HepG2 (cell line): ENCODE results near the gene PGPEP1. TPM values are rescaled to one million over a fixed set of nuclear protein-coding genes. Genes with fewer than 3 reads are reported as not detected.

Source experiments
- ATAC-seq: fragments of 200-7000 bp; cut with Tn5 transposase; 3 replicates; pipeline ENCODE4 v1.9.1; 2020; ENCODE audit warnings: mild to moderate bottlenecking, moderate library complexity
- BruUV-seq: library from RNA; stranded (reverse); fragments of 400-500 nt; replicated peaks from 2 replicates; lab custom pipeline; 2021; lab: Mats Ljungman, UMichigan
- CTCF ChIA-PET: fragments of 300-600 bp; formaldehyde crosslinking; extraction: SDS; loops from one replicate; lab custom pipeline; 2021; ENCODE audit warnings: low total read pairs, inconsistent platforms, low intra/inter-chr PET ratio; lab: Yijun Ruan, JAX
- POLR2A ChIA-PET: fragments of 350-600 bp; sonication (Branson Sonifier 250); formaldehyde crosslinking; loops from one replicate; lab custom pipeline; 2020; ENCODE audit warnings: antibody characterized with exemption, inconsistent platforms; lab: Yijun Ruan, JAX
- DNase-seq: peaks from one replicate; pipeline ENCODE4 v3.0.0-alpha.2; 2015; ENCODE audit warnings: low spot score
- FAIRE-seq: peaks from 3 replicates; lab custom pipeline; 2011; peaks lifted over from hg19 to GRCh38; lab: Jason Lieb, UNC
- H2AFZ ChIP-seq: one replicate; pipeline ENCODE4 v1.6.1; 2011; ENCODE audit warnings: low read length, inconsistent platforms
- H3K27ac ChIP-seq: fragments of 300-600 bp; 3 replicates; pipeline ENCODE4 v1.8.0; 2011; ENCODE audit warnings: mixed run types, mild to moderate bottlenecking, mixed read lengths, low read length, inconsistent platforms; ENCODE audit not compliant: insufficient read depth; ENCODE audit errors: extremely low read length
- H3K27me3 ChIP-seq, 2 experiments: fragments of 200-600 bp in 1 of 2; 2 replicates in 1 of 2; 3 replicates in 1 of 2; pipeline versions ENCODE4 v1.6.0 to v1.8.0; 2011; ENCODE audit warnings: low read length in 2 of 2, mild to moderate bottlenecking in 2 of 2, moderate library complexity in 2 of 2, inconsistent platforms in 1 of 2; ENCODE audit not compliant: insufficient read depth in 2 of 2, control insufficient read depth in 1 of 2
- H3K36me3 ChIP-seq, 2 experiments: fragments of 200-600 bp in 1 of 2; replicated peaks in 1 of 2; 2 replicates in 1 of 2; 3 replicates in 1 of 2; pipeline versions ENCODE4 v1.5.1 to v1.8.0; 2011; ENCODE audit warnings: low read length in 2 of 2, inconsistent platforms in 1 of 2; ENCODE audit not compliant: insufficient read depth in 2 of 2, control insufficient read depth in 1 of 2
- H3K4me1 ChIP-seq: 2 replicates; pipeline ENCODE4 v1.5.1; 2012; ENCODE audit warnings: low read length, inconsistent platforms; ENCODE audit not compliant: insufficient read depth
- H3K4me2 ChIP-seq: 2 replicates; pipeline ENCODE4 v1.6.0; 2011; ENCODE audit warnings: low read depth, low read length, inconsistent platforms
- H3K4me3 ChIP-seq, 3 experiments: fragments of 200-600 bp in 1 of 3; sonication (generic), shearing (Covaris generic) in 1 of 3; replicated peaks in 1 of 3; 2 replicates each; pipeline ENCODE4 v1.5.1; 2011 to 2016; ENCODE audit warnings: low read length in 3 of 3, inconsistent platforms in 2 of 3, low read depth in 2 of 3, mild to moderate bottlenecking in 2 of 3, control low read depth in 1 of 3, mixed read lengths in 1 of 3; ENCODE audit not compliant: insufficient read depth in 1 of 3
- H3K79me2 ChIP-seq: one replicate; pipeline ENCODE4 v1.6.1; 2011; ENCODE audit warnings: low read length, inconsistent platforms; ENCODE audit not compliant: insufficient read depth
- H3K9ac ChIP-seq: 2 replicates; pipeline ENCODE4 v1.6.0; 2011; ENCODE audit warnings: mild to moderate bottlenecking, low read depth, low read length, inconsistent platforms; ENCODE audit not compliant: insufficient read depth
- H3K9me3 ChIP-seq: 2 replicates; pipeline ENCODE4 v1.5.1; 2012; ENCODE audit warnings: mild to moderate bottlenecking, low read length
- H4K20me1 ChIP-seq: 2 replicates; pipeline ENCODE4 v1.6.0; 2011; ENCODE audit warnings: inconsistent platforms, mild to moderate bottlenecking, low read length, moderate library complexity; ENCODE audit not compliant: insufficient read depth
- HNF4A ChIP-seq: sonication (generic); formaldehyde crosslinking; IDR thresholded peaks from 2 replicates; pipeline ENCODE4 v1.4.0; 2020; ENCODE audit warnings: missing genetic modification reagents
- MAX ChIP-seq: IDR thresholded peaks from 2 replicates; pipeline ENCODE4 v1.6.1; 2012; ENCODE audit warnings: inconsistent platforms
- MED1 ChIP-seq: sonication (generic); formaldehyde crosslinking; IDR thresholded peaks from 2 replicates; pipeline ENCODE4 v1.4.0; 2020; ENCODE audit warnings: missing genetic modification reagents
- NKX3-1 ChIP-seq: sonication (generic); formaldehyde crosslinking; IDR thresholded peaks from 2 replicates; pipeline ENCODE4 v1.5.0; 2020; ENCODE audit warnings: missing genetic modification reagents
- PATZ1 ChIP-seq: sonication (generic); formaldehyde crosslinking; IDR thresholded peaks from 2 replicates; pipeline ENCODE4 v1.4.0; 2020; ENCODE audit warnings: missing genetic modification reagents
- PHF20 ChIP-seq: sonication (generic); formaldehyde crosslinking; IDR thresholded peaks from 2 replicates; pipeline ENCODE4 v1.5.0; 2020; ENCODE audit warnings: mild to moderate bottlenecking, missing genetic modification reagents
- POGK ChIP-seq: sonication (generic); formaldehyde crosslinking; conservative IDR thresholded peaks from 2 replicates; pipeline ENCODE4 v1.8.0; 2022; ENCODE audit warnings: mild to moderate bottlenecking, moderate library complexity, missing genetic modification reagents
- POGZ ChIP-seq: sonication (generic); formaldehyde crosslinking; IDR thresholded peaks from 2 replicates; pipeline ENCODE4 v1.4.0; 2020; ENCODE audit warnings: mild to moderate bottlenecking, missing genetic modification reagents
- RBFOX2 ChIP-seq: fragments of 200-400 bp; formaldehyde crosslinking; IDR thresholded peaks from 2 replicates; pipeline ENCODE4 v1.6.1; 2017; ENCODE audit warnings: low read depth, mild to moderate bottlenecking, low read length
- SIN3A ChIP-seq: IDR thresholded peaks from 2 replicates; pipeline ENCODE4 v1.6.1; 2011; ENCODE audit warnings: low read depth, mild to moderate bottlenecking, control low read depth, low read length, borderline replicate concordance
- XRCC5 ChIP-seq: fragments of 200-400 bp; formaldehyde crosslinking; optimal IDR thresholded peaks from 2 replicates; pipeline ENCODE3; 2017; ENCODE audit warnings: mild to moderate bottlenecking, low read length
- YY1 ChIP-seq: IDR thresholded peaks from 2 replicates; pipeline ENCODE4 v1.6.1; 2011; ENCODE audit warnings: low read length, low read depth, moderate library complexity, mild to moderate bottlenecking; ENCODE audit not compliant: insufficient read depth, insufficient replicate concordance
- ZBTB14 ChIP-seq: sonication (generic); formaldehyde crosslinking; IDR thresholded peaks from 2 replicates; pipeline ENCODE4 v1.4.0; 2020; ENCODE audit warnings: missing genetic modification reagents
- ZBTB43 ChIP-seq: sonication (generic); formaldehyde crosslinking; conservative IDR thresholded peaks from 2 replicates; pipeline ENCODE4 v1.4.0; 2020; ENCODE audit warnings: missing genetic modification reagents
- ZFP82 ChIP-seq: sonication (generic); formaldehyde crosslinking; IDR thresholded peaks from 2 replicates; pipeline ENCODE4 v1.5.1; 2020; ENCODE audit warnings: mild to moderate bottlenecking, missing genetic modification reagents, borderline replicate concordance
- ZNF431 ChIP-seq: sonication (generic); formaldehyde crosslinking; IDR thresholded peaks from 2 replicates; pipeline ENCODE4 v1.9.0; 2022; ENCODE audit warnings: missing genetic modification reagents, low read depth, mild to moderate bottlenecking, borderline replicate concordance
- ZSCAN20 ChIP-seq: sonication (generic); formaldehyde crosslinking; IDR thresholded peaks from 2 replicates; pipeline ENCODE4 v1.4.0; 2020; ENCODE audit warnings: missing genetic modification reagents, mild to moderate bottlenecking, borderline replicate concordance
- WGBS: methylation state at CpG from one replicate; pipeline ENCODE4 v1.1.6; 2017; ENCODE audit warnings: low lambda C conversion rate; 5-methylcytosine and 5-hydroxymethylcytosine counted together
- in situ Hi-C: cut with HindIII; loops from 2 replicates; pipeline ENCODE4 v1.10.0; 2017; ENCODE audit warnings: low pct_unique_long_range_greater_than_20kb; ENCODE audit not compliant: extremely low pct_ligation_motif_present
- intact Hi-C: fragments of 100-400 bp; cut with micrococcal nuclease; formaldehyde crosslinking; loops from one replicate; pipeline ENCODE4 v1.10.0; 2022; ENCODE audit not compliant: unreplicated experiment
- polyA plus RNA-seq, 8 experiments: library from polyadenylated mRNA; depleted of rRNA in 3 of 8; stranded (reverse) in 7 of 8; unstranded in 1 of 8; fragments of >200 nt; fragmentation: Illumina TruSeq in 4 of 8; extraction: Trizol in 4 of 8; gene quantifications; 2 replicates each; pipeline versions ENCODE4 v1.2.1 to v1.2.3, GENCODE V29; 2011 to 2016; ENCODE audit warnings: low read depth in 4 of 8, missing spikeins in 1 of 8, mixed read lengths in 1 of 8; ENCODE audit not compliant: insufficient read depth in 1 of 8
- total RNA-seq, 5 experiments: library from RNA; depleted of rRNA; stranded (reverse); fragments of >200 nt; fragmentation: Illumina TruSeq; extraction: Trizol; gene quantifications; 2 replicates each; pipeline ENCODE4 v1.2.3, GENCODE V29; 2016; ENCODE audit warnings: low read depth in 1 of 5

Gene PGPEP1
- total and polyA plus RNA-seq, 2 of the 13 experiments (the other 11 are each of a cell fraction or from before 2014, with no cell fraction given) = 53.1 to 56.6 TPM

GRCh38 chr19:18419195-18419698 is 78.8 kb downstream of the PGPEP1 start, which contains the start of gene SSBP4:
TSS of gene SSBP4 (plus strand) at chr19:18419398. CDS start at chr19:18419649, 251 bp downstream.
- ATAC-seq (peak; percentile 23), DNase-seq (peak; percentile 66), FAIRE-seq (no peak)
- H4K20me1 ChIP-seq = peaks cover 8% of the 10 kb centered on the region; the same call in 1 of the 2 replicates
- no CpG with 5 or more reads among the region's 80 CpGs for WGBS
- H3K4me2 ChIP-seq = peak within 1 kb of the TSS; percentile 85
- ChIA-PET POLR2A (interaction anchor here (1.0 to 3.7 kb wide), 10 partner anchors 21 to 169 kb away, joined by 3 to 25 read pairs (median 4); partner anchors contain the start of genes GDF15, JUND and LSM4), CTCF (no interaction called here)
- peaks cover 31% of the 10 kb centered on the region for H3K79me2 ChIP-seq
- no peaks in the 10 kb centered on the region for H3K27me3 ChIP-seq
- intact Hi-C loops = no loop called here
- no TSS peak for BruUV-seq
- no peak within 1 kb of the TSS for H2AFZ ChIP-seq
- H3K9ac ChIP-seq = peak within 1 kb of the TSS; percentile 73
- peaks cover 65% of the 10 kb centered on the region for H3K4me1 ChIP-seq
- H3K4me3 ChIP-seq = peak within 1 kb of the TSS; percentile 60 to 78 (median 76); a peak in 5 of 6 replicates
- no peaks in the 10 kb centered on the region for H3K9me3 ChIP-seq
- H3K36me3 ChIP-seq = 0 out of 5 replicates have a peak, but pooled peaks cover 0 to 3% of the 10 kb centered on the region in 2 experiments
- H3K27ac ChIP-seq = peak within 1 kb of the TSS; percentile 64
- in situ Hi-C loops = loop anchor here (10.0 kb wide), 2 partner anchors 144 to 214 kb away; partner anchors contain the start of genes IQCN and RAB3A
- peak; percentile 54 for TF ChIP-seq YY1
- TF ChIP-seq MED1 (CRISPR knock-in tag) = no peak
- TF ChIP-seq ZNF431 (CRISPR knock-in tag) = 0 out of 2 replicates have a peak, but pooled peaks have one; percentile 44
- peak; percentile 76 for TF ChIP-seq PATZ1 (CRISPR knock-in tag)
- peak; percentile 50; the same call in 1 of the 2 replicates for TF ChIP-seq PHF20
- TF ChIP-seq ZBTB43 (CRISPR knock-in tag) = 0 out of 2 replicates have a peak, but pooled peaks have one; percentile 46
- TF ChIP-seq MAX = peak; percentile 65; the same call in 1 of the 2 replicates
- TF ChIP-seq SIN3A = 0 out of 2 replicates have a peak, but pooled peaks have one; percentile 74
- 0 out of 2 replicates have a peak, but pooled peaks have one; percentile 19 for TF ChIP-seq ZSCAN20 (CRISPR knock-in tag)
- no peak for TF ChIP-seq NKX3-1 (CRISPR knock-in tag)
- peak; percentile 60; the same call in 1 of the 2 replicates for TF ChIP-seq RBFOX2
- TF ChIP-seq POGK (CRISPR knock-in tag) = peak; percentile 41
- TF ChIP-seq POGZ (CRISPR knock-in tag) = no peak
- TF ChIP-seq HNF4A (CRISPR knock-in tag) = no peak
- TF ChIP-seq XRCC5 = no peak
- peak; percentile 35; the same call in 1 of the 2 replicates for TF ChIP-seq ZFP82 (CRISPR knock-in tag)
- TF ChIP-seq ZBTB14 (CRISPR knock-in tag) = peak; percentile 93
